ENCODE data around the gene TERC.

TERC gene

DNA sequence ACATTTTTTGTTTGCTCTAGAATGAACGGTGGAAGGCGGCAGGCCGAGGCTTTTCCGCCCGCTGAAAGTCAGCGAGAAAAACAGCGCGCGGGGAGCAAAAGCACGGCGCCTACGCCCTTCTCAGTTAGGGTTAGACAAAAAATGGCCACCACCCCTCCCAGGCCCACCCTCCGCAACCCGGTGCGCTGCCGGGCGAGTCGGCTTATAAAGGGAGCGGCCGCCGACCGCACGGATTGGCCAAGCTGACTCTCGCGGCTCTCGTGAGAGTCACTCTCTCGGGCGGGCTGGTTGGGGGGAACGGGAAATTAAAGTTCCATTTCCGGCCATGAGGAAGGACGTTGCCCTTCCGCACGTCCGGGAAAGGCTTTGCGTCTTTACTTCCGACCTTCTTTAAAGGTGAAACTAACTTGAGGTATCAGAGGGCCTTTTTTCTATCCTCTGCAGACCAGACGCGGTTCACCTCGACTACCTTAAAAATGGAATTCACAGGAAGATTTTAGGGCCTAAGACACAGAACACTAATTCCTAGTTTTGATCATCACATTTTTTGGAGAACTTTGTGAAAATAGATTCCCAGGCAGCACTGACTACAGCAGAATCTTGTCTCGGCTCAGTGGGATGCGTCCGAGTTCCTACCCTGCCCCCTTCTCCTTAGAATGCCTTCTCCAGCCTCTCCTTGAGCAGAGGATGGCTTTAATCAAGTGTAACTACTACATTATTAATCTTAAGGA is at the start of gene TERC:
Gene TERC (minus strand): TSS at position 179 of the 731 bp plus-strand sequence.
- peak; percentile 92 for DNase-seq (ENCODE audit: low spot score)

DNA sequence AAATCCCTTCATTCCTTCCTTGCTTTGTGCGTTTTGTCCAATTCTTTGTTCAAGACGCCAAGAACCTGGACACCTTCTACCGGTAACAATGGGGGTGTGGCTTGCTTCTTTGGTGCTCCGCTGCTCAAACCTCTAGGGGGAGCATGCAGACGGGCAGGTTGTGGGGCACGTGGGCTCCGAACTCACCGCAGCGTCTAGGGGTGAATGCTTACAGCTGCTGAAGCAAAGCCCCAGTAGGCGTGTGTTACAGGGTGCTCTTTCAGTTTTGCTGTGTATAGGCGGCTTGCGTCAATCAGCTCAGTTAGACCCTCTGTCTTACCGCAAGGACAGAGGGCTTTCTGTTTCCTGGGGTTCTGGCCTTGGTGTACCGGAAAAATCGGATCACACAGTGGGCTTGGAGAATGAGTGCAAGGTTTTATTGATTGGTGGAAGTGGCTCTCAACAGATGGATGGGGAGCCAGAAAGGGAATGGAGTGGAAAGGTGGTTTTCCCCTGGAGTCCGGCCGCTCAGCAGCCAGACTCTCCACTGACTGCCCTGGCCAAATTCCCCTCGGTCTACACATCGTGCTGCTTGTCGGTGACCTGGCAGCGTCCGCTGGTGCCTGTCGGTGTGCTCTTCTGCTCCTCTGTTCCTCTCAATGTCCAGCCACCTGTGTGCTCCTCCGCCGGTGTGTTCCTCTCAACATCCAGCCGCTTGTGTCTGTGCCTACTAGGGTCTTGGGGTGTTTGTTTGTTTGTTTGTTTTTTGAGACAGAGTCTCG is 49.1 kb upstream of the TERC start:
- peak; percentile 17 for DNase-seq (ENCODE audit: low spot score)

DNA sequence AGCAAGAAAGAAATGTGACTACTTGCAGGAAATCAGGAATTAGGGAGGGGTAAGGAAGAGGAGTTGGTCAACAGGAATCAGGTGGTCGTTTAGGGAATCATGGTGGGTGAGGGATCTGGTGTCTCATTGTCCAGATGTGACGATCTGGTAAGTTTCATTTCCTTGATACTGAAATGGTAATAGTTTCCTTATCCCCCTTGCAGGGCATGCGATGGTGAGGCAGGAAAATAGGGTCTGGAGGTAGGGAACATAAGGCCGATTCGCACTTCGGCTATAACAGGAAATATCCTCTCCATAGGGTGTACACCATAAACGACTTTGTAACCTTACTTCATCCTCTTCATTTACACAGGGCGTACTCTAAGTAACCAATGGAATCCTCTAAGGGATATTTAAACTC is 48.4 kb upstream of the TERC start:
- DNase-seq (ENCODE audit: low spot score) = no peak

DNA sequence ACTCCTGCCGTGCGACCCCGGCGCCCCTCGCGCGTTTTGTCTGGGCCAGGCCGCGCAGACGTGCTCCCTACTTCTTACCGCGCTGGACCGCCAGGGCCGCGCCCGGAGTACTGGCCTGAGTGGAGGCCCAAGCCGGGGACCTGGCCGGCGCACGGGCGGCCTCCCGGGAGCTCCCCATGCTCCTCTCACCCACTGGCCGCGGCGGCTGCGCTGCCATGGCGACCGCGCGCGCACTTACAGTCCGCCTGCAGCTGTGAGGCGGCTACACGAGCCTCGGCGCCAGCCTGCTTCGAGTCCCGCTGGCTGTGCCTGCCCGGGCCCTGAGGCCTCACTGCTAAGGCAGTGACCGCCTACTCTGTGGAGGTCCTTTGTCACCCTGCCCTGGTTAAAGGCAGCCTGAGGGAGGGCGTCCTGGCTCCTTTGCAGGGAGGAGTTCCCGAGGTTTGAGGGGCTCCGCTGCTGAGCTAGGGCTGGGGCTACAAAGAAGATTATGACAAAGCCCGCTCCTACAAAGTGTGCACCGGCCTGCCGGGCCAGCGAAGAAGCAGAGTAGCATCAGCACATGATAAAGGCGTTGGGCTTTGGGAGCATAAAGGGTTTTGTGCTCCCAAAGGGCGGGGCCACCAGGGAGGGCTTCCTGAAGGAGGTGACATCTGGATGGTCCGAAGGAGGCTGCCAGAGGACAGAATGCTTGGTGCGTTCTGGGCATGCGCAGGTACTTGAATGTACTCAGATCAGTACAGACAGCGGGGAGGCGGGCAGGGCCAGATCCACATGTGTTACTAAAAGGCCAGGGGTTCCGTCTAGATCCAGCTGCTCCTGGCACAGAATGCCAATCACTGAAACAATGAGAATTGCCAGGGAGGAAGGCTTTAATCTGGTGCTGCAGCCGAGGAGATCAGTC is 47.7 kb upstream of the TERC start, which contains the start of the genes LRRC34 and LRRIQ4:
Gene LRRC34 (minus strand): TSS at position 573 of the 904 bp plus-strand sequence. CDS start 356 bp downstream, at position 217.
Gene LRRIQ4 (plus strand): TSS at position 539 of the 904 bp plus-strand sequence. CDS start 9,052 bp downstream, outside the sequence.
- DNase-seq (ENCODE audit: low spot score) = no peak

DNA sequence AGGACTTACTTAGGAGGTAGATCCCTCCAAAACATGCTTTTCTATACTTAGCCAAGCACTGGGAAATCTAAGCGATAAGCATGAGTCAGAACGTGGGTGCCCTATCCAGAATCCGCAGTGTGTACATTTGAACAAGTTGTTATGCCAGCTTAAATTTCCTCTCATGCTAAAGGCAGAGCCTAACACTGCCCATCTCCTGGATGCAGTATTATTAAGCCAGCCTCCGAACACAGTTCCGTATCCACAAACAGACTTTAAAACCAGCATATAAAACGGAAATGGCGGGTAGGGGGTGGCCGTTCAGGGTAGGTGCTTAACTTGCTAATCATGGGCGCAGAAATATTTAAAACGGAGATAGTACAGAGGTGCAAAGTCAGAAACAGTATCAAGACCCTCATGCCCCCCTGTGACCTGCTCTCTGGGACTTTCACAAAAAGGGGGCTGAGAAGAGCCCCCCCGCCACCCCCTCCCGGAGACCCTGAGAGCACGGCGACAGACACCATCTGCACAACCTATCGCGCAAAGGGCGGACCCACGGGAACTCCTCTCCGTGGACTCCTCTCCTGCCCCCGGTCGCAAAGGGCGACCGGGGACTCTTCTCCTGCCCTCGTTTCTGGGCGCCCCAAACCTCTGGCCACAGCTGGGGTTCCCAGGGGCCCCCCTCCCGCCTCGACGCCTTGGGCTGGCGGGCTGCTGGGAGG is 46.9 kb upstream of the TERC start:
- DNase-seq (ENCODE audit: low spot score) = no peak

DNA sequence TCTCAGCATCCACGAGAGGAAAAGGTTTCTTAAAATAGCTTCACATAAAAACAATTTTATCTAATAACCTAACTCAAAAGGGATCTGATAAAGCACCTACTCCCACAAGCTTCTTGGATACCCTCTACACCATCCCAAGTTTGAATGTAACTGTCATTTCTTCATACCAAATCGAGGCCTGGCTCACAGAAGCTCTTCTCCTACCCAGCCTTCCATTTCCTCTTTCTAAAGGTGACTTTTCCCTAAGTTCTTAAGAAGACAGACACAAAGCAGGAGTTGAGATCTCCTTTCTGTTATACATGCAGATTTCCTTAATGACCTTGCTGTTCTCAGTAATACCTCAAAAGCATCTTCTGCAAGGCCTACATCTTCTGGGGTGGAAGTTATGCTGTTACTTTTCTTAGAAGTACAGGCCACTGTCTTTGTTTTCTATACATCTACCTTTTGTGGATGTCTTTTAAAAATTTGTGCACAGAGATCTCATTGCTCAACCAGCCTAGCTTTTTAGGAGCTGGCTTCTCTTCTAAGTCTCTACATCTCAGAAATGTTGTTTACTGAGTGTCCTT is 44.5 kb upstream of the TERC start:
- DNase-seq (ENCODE audit: low spot score) = no peak

DNA sequence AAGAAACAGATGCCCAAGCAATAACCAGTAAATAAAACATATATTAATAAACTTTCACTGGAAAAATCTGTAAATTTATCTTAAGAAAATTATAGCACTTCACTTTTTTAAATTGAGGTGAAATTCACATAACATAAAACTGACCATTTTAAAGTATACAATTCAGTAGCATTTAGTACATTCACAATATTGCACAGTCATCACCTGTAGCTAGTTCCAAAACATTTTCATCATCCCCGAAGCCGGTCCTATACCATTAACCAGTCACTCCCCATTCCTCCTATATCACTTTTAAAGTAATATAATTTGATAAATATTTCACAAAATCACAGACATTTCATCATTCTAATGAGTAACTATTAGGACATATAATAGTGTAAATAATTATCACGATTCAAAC is 39.8 kb upstream of the TERC start:
- DNase-seq (ENCODE audit: low spot score) = no peak

DNA sequence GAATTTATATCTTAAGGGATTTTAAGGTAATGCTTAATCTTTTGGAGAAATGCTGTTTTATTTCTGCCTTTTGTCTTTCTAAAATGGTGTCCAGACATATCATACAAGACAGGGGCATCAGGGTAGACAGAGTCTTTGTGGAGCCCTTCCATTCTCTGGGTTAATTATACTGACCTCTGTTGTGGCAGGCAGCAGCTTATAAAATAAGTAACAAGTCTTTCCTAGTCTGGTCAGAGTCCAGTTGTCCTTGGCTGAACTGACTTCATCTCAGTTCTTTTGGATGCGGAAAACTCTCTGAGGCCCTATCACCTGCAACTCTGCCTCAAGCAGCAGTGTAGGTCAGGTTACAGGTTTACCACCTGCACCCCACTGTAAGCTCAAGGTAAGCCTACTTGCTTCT is 27.5 kb upstream of the TERC start:
- DNase-seq (ENCODE audit: low spot score) = no peak

DNA sequence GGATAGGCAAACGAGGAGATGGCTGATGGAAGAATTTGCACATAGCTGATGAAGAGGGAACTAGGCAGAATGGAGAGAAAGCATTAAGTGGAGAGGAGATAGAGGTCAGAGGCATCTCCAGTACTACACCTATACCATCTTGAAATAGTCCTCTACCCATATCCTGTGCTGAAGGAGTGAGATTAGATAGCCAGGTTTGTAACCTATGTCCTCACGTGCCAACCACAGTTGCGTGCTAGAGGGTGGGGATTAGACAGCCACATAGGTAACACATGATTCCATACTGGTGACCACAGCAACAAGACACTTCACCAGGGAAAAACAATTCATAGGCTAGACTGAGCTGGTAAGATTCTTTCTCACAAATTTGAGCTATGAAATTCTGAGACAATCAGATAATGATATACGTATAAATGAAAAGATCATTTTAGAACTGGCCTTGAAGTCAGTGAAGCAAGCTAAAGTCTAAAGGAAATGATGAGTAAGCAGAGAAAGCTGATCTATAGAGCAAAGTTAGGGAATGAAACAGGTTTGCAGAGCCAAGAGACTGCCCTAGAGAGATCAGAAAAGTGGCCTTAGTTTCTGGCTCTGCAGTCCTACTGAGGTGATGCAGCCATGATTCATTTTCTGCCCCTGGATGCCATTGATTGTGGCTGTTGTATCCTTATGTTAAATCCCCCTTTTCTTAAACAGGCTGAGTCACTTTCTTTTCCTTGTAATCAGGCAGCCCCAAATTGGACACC is 26.0 kb upstream of the TERC start:
- DNase-seq (ENCODE audit: low spot score) = no peak

DNA sequence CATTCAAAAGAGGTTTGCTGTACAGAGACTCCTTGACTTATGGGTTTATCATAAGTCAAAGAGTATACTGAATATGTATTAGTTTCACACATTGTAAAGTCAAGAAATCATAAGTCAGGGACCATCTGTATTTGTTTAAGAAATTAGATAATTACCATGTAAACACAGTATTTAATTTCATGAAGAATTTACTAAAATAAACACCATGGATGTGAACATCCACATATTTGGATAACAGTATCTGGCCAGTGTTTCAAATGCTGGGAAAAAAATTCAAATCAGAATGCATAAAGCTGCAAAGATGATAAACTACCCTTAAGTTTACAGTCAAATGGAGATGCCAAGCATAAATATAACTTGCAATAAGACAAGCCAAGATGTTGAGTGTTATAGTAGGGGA is 25.4 kb upstream of the TERC start:
- no peak for DNase-seq (ENCODE audit: low spot score)

DNA sequence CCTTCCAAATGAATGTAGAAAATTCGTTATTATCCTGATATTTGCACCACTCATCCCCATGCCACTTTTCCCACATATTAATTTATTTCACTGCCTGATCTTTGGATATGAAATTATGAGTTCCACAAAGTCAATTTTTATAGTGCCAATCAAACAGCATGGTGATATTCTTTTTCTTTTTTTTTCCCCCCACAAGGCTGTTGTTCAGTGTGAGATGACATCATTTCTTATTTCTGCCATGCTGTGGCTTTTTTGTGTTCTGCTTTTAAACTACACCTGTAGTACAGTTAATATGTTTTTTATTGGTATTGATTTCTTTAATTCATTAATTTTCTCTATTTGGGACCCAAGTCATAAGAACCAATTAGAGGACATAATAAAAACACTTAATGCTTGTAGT is 22.9 kb upstream of the TERC start:
- DNase-seq (ENCODE audit: low spot score) = no peak

DNA sequence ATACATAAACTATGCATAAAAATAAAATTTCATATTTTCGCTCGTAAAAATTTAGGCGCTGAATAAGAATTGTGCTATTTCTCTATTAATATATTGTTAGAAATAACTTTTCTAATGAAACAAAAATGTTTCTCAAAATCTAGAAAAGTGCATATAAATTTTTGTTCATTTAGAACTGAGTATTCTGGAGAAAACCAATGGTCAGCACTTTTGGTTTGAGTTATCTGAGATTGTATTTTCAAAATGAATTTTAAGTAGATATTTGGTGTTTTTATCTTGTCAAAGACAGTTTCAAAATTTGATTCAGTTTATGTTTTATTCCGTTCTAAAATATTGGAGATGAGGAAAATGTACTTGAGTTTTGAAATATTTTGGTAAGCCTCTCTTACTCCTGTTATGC is 22.3 kb upstream of the TERC start:
- DNase-seq (ENCODE audit: low spot score) = no peak

DNA sequence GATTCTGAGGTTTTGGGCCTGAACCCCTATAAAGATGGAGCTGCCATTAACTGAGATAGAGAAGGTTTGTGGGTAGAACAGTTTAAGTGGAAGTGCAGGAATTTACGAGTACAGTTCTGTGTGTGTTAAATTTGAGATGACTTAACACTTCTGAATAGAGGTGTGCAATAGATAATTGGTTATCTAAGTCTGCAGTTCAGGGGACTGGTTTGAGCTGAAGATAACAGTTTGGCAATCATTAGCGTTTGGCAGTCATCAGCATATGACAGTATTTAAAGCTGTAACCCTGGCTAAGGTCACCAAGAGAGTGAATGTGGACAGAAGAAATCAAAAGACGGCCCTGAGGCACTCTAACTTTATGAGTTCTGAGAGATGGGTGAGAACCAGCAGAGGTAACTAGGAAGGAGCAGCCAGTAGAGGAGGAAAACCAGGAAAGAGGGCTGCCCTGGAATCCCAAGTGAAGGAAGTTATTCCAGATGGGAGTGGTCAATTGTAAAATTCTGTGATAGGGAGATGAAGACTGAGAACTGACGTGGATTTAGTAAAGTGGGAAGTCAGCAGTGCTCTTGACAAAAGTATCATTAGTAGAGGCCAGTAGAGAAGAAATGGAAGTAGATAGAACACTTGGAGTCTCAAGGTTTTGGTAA is 16.5 kb upstream of the TERC start:
- no peak for DNase-seq (ENCODE audit: low spot score)

DNA sequence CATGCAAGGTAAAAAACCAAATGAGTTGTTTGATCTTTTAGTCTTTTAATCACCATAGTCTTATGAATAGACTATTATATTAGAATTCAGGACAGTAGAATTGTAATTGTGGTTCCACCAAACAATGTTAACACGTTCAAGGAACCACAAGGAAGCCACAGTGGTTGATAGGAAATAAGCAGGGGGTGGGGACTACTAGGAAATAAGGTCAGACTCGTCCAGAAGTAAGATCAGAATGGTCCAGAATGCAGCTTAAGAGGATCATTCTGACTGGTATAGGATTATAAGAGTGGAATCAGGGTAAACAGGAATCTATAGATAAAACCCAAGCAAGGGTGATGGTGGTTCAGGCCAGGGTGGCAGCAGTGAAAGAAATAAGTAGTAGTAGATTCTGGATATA is 15.9 kb upstream of the TERC start:
- DNase-seq (ENCODE audit: low spot score) = no peak

DNA sequence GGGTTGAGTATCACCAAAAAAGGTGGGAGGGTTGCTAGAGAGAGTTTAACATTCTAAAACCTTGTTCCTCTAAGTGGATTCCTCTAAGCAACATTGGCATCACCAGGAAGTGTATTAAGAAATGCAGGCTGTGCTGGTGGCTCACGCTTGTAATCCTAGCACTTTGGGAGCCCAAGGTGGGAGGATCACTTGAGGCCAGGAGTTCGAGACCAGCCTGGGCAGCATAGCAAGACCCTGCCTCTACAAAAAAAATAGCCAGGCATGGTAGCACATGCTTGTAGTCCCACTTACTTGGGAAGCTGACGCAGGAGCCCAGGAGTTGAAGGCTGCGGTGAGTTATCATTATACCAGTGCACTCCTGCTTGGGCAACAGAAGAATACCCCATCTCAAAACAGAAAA is 13.0 kb upstream of the TERC start:
- no peak for DNase-seq (ENCODE audit: low spot score)

DNA sequence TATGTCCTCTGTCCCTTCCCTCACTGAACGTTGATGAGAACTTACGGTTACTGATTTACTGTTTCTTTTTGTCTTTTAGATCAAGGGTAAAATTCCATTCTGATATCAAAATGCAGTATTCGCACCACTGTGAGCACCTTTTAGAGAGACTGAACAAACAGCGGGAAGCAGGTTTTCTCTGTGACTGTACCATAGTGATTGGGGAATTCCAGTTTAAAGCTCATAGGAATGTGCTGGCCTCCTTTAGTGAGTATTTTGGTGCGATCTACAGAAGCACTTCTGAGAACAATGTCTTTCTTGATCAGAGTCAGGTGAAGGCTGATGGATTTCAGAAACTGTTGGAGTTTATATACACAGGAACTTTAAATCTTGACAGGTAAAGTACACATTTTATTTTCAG is 9.3 kb upstream of the TERC start:
- DNase-seq (ENCODE audit: low spot score) = no peak

DNA sequence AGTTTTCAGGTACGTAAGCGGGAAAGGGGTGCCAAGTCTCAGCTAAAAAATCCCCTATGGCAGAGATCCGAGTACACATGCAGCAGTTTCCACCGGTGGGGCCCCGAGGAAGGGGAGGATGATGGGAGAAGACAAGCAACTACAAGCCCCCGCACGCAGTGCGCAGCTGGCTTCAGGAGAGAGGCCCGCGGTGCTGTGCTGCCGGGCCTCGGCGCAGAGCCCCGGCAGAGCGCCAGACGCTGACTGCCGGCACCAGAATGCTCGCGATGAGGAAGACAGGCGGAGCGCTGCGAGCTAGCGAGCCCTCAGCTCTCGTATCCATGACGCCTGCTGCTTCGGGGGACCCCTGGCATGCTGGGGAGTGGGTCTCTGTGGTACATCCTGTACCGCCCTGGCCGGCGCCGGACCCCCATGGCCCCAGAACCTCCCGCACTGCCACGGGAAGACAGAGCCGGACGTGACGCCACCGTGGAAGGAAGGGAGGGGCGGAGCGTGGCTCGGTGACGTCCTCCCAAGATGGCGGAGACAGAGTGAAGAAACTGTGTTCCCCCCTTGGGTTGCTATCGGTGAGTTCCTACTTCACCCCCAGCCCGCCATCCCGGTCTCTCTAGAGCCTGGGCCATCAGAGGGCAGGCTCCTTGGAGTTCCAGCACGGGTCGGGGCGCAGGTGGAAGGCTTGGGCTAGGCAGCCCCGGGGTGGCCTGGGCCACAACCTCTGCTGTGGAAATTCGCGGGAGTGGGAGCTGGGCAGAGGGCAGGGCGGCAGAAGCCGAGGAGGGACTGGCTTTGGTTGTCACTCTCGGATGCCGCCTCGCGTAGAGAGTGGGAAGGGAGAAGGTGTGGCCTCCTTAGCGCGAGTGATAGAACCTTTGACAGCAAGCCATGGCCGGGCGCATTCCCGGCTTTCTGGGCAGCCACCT is 8.3 kb upstream of the TERC start, which contains the start of gene MYNN:
Gene MYNN (plus strand): TSS at position 500 of the 920 bp plus-strand sequence. CDS start 900 bp downstream, outside the sequence.
- DNase-seq (ENCODE audit: low spot score) = peak; percentile 89

DNA sequence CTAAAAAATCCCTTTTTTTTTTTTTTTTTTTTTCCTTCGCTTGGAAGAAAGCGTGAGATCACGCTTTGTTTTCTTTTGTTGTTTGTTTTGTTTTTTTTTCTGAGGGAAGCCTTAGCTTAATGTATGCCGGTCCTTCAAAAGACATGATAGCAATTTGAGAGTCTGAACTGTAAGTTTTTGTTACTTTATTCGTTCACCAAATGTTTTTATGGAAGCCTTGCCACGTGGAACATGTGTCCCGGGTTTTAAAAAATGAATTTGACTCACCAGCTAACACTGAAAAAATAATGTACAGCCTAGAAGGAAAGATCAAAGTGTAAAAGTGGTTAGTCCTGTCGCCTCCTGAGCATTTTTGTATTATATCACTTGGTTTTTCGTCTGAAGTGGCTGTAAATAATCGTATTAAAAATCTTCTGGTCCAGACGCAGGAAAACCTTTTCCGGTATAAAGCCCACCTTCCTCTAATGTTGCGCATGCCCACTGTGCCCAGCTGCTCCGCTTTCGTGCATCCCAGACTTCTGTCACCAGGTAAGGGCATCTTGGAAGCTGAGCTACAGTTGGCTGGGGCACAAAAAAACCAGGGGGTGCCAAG is 7.5 kb upstream of the TERC start:
- DNase-seq (ENCODE audit: low spot score) = peak; percentile 80

All from LoVo (cell line).